ENCODE measurements around the gene EPB41L2. TPM values are rescaled to one million over a fixed set of nuclear protein-coding genes. Genes with fewer than 3 reads are reported as not detected.
"Not testable (repeated sequence)": the region's sequence is repeated elsewhere in the genome, so short reads cannot be mapped to it uniquely, and the experiment has no call there.

Gene EPB41L2
- total RNA-seq, 1 experiment from 2014 or later: 63.9 TPM

DNA sequence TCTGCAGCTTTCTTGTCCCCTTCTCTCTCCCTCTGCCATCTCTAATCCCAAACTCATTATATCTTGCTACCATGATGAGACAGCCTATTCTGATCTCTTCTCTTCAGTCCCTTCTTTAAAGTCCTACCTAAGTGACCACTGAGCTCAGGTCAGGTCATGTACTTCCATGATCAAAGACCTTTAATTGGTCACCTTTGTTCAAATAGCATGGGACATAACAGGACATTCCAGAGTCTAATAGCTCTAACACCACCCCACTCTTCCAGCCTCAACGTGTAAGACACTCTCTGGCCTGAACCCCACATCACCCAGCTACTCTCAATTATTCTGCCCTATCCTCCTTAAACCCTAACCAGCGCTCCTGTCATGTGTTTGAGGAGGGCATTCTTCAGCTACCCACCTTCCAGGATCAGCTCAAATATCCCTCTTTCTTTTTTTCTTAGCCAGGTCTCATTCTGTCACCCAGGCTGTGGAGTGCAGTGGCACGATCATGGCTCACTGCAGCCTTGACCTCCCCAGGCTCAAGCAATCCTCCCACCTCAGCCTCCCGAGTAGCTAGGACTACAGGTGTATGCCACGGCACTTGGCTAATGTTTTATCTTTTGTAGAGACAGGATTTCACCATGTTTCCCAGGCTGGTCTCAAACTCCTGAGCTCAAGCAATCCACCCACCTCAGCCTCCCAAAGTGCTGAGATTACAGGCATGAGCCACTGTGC is 237.9 kb downstream of the EPB41L2 start:
- DNase-seq: no peak
- Histone ChIP-seq H3K9me3 (no peaks in the 10 kb centered on the region), H3K4me3 (no peak overlapping the region), H3K36me3 (no peaks in the 10 kb centered on the region), H3K27me3 (no peaks in the 10 kb centered on the region)

DNA sequence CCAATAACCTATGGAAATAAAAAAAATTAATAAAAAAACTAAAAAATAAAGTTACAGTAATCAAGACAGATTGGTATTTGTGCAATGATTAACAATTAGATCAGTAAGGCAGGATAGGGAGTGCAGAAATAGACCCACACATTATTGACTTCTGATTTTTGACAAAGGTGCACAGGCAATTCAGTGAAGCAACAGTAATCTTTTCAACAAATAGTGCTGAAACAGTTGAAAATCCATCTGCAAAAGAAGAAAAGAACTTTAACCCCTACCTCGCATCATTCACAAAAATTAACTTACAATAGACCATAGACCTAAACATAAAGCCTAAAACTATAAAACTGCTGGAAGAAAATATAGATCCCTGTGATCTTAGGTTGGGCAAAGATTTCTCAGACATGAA is 240.3 kb downstream of the EPB41L2 start:
- no peak overlapping the region for H3K4me3 ChIP-seq
- no peaks in the 10 kb centered on the region for H3K27me3 ChIP-seq
- no peaks in the 10 kb centered on the region for H3K9me3 ChIP-seq
- H3K36me3 ChIP-seq: no peaks in the 10 kb centered on the region
- DNase-seq: no peak

DNA sequence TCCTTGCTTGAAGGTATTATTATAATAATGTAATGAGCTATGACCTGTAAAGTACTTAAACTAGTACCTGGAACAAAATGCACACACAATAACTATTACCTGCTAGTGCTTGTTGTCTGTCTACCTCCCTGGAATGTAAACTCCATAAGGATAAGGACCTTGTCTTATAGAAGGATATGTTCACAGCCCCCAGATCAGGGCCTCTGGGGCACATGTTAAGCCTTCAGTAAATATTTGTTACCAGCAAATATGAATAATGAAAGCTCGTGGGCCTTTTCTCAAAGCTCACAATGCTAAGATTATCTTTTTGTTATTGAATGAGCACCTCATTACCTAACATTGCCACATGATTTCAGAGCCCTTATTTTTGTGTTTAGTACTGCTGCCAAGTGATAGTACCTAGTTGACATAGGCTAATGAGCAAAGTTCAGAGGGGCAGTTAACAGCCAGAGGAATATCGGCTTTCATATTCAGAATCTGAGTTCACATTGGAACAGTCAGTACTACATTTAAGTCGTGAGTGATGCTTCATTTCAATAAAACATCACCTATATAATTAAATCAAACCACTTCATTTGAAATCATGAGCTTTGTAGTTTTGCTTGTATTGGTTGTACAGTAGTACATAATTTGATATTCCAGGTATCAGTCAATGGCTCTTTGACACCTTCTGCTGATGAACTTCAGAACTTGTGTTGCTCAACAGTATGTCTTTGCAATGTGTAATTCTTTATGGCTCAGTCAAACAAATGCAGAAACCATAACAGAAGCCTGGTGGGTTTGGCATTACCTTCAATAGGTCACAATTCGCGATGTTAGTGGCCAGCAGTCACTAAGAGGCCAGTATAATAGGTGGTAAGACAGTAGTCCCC is 247.6 kb downstream of the EPB41L2 start:
- no peak for DNase-seq
- Histone ChIP-seq H3K27me3 (no peaks in the 10 kb centered on the region), H3K4me3 (no peak overlapping the region), H3K36me3 (no peaks in the 10 kb centered on the region), H3K9me3 (no peaks in the 10 kb centered on the region)

DNA sequence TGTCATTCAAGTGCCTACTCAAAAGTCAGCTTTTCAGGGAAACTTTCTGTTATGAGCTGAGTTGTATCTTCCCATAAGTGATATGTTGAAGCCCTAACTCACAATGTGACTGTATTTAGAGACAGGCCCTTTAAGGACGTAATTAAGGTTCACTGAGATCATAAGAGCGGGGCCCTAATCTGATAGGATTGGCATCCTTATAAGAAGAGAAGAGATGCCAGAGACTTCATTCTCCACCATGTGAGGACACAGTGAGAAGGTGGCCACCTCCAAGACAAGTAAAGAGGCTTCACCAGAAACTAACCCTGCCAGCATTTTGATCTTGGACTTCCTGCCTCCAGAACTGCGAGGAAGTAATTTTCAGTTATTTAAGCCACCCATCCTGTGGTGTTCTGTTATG is 248.5 kb downstream of the EPB41L2 start:
- H3K36me3 ChIP-seq: no peaks in the 10 kb centered on the region
- no peak for DNase-seq
- H3K27me3 ChIP-seq: no peaks in the 10 kb centered on the region
- H3K9me3 ChIP-seq: no peaks in the 10 kb centered on the region
- H3K4me3 ChIP-seq: no peak overlapping the region

DNA sequence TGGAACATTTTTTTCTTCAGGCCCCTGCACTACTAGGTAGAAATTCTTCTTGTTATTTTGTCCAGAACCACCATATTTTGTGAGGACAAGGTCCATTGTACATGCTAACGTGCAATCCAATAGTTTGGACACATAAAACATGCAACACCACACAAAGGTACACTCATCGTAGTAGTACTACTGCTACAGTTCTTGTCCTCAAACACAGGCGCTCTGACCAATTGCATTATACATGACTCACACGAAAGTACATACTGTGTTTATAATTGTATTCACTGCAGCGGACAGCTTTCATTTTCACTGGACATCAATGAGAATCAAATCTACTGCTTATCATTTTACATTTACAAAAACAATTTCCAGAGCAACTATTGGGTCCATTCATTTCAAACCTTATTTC is 251.1 kb downstream of the EPB41L2 start:
- Histone ChIP-seq H3K4me3 (no peak overlapping the region), H3K27me3 (no peaks in the 10 kb centered on the region), H3K36me3 (no peaks in the 10 kb centered on the region), H3K9me3 (no peaks in the 10 kb centered on the region)
- no peak for DNase-seq

DNA sequence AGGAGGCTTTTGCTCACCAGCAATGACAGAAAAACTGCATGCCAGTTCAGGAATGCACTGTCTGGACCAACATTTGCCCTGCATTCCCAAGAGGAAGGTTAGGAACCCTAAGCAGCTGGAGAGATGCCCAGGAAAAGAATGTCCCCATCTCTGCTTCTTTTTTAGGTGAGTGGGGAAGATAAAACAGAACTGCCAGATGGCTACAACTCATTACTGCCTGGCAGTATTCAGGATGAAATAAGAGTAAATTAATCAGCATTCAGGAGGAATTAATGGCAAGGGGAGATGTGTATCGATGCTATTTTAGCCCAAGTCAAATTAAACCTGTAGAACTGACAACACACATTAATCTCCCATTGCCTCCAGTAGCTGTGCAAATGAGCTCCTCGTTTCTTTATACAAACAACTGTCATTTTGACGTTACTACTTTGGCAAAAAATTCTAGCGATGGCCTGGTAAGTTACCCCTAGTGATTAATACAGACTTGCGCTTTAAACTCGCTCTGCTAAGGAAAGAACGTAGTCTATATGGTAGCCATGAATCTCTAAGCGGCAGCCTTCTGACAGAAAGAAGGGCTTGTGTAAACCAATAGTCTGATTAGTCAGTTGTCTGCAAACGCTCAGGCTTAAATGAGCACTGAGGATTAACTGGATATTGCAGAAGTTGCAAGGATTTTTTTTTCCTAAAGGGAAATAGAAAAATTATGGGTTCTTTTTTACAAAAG is 252.6 kb downstream of the EPB41L2 start:
- no peak for DNase-seq
- no peak overlapping the region for H3K4me3 ChIP-seq

DNA sequence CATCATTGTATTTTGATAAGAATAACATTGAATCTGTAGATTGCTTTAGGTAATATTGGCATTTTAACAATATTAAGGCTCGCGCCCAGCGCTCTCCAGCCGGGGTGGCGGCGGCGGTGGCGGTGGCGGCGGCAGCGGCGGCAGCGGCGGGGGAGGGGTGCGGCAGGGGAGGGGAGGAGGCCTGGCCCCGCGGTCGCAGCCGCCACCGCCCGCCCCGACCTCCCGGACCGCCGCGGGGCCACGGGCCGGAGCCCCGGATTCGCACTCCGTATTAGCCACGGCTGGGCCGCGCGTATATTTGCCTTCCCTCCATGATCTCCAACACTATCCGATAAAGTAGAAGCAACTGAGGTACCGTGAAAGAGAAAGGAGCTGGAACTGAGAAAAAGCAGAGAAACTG is 261.7 kb downstream of the EPB41L2 start:
- H3K4me3 ChIP-seq, DNase-seq, H3K9me3 ChIP-seq, H3K27me3 ChIP-seq, H3K36me3 ChIP-seq: not testable (repeated sequence)

More for the DNA sequence above, 252.6 kb downstream of the EPB41L2 start:
- Histone ChIP-seq H3K36me3 (no peaks in the 10 kb centered on the region), H3K27me3 (no peaks in the 10 kb centered on the region), H3K9me3 (no peaks in the 10 kb centered on the region)

DNA sequence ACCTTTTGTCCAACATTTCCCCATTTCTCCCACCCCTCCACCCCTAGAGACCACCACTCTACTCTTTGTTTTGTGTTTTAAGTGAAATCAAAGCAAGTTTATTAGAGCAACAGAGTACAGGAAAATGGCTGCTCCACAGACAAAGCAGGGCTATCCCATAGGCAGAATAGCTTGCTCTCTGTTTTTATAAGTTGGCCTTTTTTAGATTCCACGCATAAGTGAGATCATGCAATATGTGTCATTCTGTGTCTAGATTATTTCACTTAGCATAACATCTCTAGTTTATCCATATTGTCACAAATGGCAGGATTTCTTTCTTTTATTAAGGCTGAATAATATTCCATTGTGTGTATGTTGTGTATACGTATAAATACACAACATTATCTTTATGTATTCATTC is 266.0 kb downstream of the EPB41L2 start:
- H3K36me3 ChIP-seq: no peaks in the 10 kb centered on the region
- no peak overlapping the region for H3K4me3 ChIP-seq
- no peaks in the 10 kb centered on the region; the same call in 1 of the 2 replicates for H3K27me3 ChIP-seq
- H3K9me3 ChIP-seq: peaks cover 4% of the 10 kb centered on the region; the same call in 1 of the 2 replicates
- DNase-seq: no peak

DNA sequence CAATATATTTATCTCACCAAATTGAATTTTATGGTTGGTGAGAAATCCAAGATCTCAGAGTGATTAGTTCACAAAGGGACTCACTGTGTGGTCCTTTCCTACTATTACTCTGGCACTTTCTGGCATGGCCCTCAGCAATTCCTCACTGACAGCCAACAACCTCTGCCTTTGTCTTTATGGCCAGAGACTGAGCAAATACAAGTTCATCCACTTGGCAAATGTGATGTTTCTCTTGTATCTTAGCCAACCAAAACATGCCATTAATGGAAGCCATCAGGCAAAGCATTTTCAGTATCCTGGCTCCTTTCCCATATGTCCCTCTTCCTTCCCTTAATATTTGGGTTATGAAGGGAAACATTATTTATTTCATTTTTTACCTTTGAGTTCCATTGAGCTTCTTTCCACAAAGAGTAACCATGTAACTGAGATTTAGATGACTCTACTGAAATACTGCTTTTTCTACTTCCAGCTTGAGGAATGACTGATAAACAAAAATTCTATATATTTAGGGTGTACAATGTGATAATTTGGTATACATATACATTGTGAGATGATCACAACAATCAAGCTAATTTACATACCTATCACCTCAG is 266.6 kb downstream of the EPB41L2 start:
- Histone ChIP-seq H3K27me3 (no peaks in the 10 kb centered on the region; the same call in 1 of the 2 replicates), H3K9me3 (peaks cover 4% of the 10 kb centered on the region; the same call in 1 of the 2 replicates), H3K36me3 (no peaks in the 10 kb centered on the region), H3K4me3 (no peak overlapping the region)
- DNase-seq: peak; percentile 74

DNA sequence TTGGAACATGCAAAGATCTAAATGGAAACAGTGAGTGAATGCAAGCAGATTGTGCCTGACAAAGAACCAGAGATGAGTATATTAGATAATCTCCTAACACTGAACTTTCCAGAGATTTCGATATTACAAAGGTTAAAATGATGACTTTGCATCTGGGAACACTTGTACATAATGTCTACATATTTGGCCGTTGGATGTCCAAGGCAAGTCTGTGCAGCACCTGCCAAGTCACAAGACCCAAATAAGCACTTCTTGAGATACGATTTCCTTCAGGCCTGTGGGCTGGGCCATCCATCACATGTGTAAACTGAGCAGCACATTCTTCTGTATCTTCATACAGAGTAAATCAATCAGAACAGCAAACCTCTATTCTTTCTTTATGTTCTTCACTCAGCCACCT is 268.3 kb downstream of the EPB41L2 start:
- Histone ChIP-seq H3K27me3 (no peaks in the 10 kb centered on the region), H3K36me3 (no peaks in the 10 kb centered on the region), H3K9me3 (peaks cover 2% of the 10 kb centered on the region; the same call in 1 of the 2 replicates), H3K4me3 (no peak overlapping the region)
- DNase-seq: no peak

DNA sequence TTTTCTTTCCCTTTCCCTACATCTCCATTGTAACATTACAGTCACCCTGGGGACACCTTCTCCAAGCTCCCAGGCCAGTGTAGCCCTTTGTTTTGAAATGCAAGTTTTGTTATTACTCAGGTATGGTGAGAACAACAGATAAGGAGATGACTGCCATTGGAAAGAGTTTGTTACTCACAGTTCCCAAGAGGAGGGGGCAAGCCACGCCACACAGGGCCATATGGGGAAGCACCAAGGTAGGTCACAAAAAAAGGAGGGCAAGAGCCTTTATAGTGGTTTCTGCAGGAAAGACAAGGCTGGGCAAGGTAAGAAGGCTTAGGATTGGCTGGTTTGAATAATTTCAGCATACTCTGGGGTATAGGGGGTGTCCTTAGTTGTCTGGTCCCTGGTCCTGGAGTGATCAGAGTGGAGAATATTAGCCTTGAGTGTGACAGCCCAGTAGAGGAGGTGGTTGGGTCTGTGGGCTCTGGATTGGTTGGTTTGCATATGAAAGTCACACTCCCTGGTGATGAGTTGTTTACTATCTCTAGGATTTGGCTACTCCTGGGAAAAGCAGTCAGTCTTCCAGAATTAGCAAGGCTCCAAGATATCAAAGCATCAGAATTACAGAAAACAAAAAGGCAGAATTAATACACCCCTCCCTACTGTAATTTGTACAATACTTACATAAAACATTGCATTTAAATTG is 268.9 kb downstream of the EPB41L2 start:
- no peaks in the 10 kb centered on the region for H3K36me3 ChIP-seq
- H3K9me3 ChIP-seq: peaks cover 2% of the 10 kb centered on the region; the same call in 1 of the 2 replicates
- H3K4me3 ChIP-seq: no peak overlapping the region
- DNase-seq: no peak
- H3K27me3 ChIP-seq: no peaks in the 10 kb centered on the region

Other genes with a start within 250 kb of the EPB41L2 start
- gene SMLR1, start 235.8 kb downstream of the EPB41L2 start, total RNA-seq (2014; rRNA removed; shearing (Covaris generic); ENCODE audit: low replicate concordance): not detected in 2 replicates
- 0.54 and 6.1 TPM in 2 replicates for gene AKAP7, start 72.2 kb upstream of the EPB41L2 start, total RNA-seq (2014; rRNA removed; shearing (Covaris generic); ENCODE audit: low replicate concordance)